Stomach (tissue), 9 donors: Measurements from ENCODE around the gene GOLGA8B. TPM values are rescaled to one million over a fixed set of nuclear protein-coding genes. Genes with fewer than 3 reads are reported as not detected.

ENCODE experiments used
- DNase-seq, 2 donors: peaks; one replicate each; pipeline versions ENCODE4 v3.0.0 to v3.0.0-alpha.2; 2013 to 2019
- H3K27ac ChIP-seq, 5 donors: fragments of 200-600 bp in 4 of 5; sonication (generic) in 4 of 5; one replicate each; pipeline ENCODE4 v1.5.1; 2013 to 2019; ENCODE audit warnings: mild to moderate bottlenecking in 1 of 5, moderate library complexity in 1 of 5
- H3K27me3 ChIP-seq, 3 donors: fragments of 200-600 bp; sonication (generic); one replicate each; pipeline ENCODE4 v1.5.1; 2017 to 2019; ENCODE audit warnings: mixed run types in 1 of 3
- H3K36me3 ChIP-seq, 4 donors: fragments of 200-600 bp; sonication (generic); 1 replicate in 3 of 4; 2 replicates in 1 of 4; pipeline ENCODE4 v1.5.1; 2016 to 2019
- H3K4me1 ChIP-seq, 4 donors: fragments of 200-600 bp; sonication (generic); one replicate each; pipeline ENCODE4 v1.5.1; 2016 to 2019
- H3K4me3 ChIP-seq, 4 donors: fragments of 200-600 bp; sonication (generic) in 3 of 4; one replicate each; pipeline ENCODE4 v1.5.1; 2016 to 2019; ENCODE audit warnings: mild to moderate bottlenecking in 1 of 4
- H3K9me3 ChIP-seq, 4 donors: fragments of 200-600 bp; sonication (generic); one replicate each; pipeline ENCODE4 v1.5.1; 2016 to 2019
- EP300 ChIP-seq: sonication (generic); formaldehyde crosslinking; IDR thresholded peaks from one replicate; pipeline ENCODE4 v1.6.1; 2017; ENCODE audit warnings: antibody characterized with exemption
- POLR2A ChIP-seq, 4 donors: fragments of 450-650 bp; IDR thresholded peaks; one replicate each; pipeline ENCODE4 v1.6.1; 2016; ENCODE audit warnings: antibody characterized with exemption in 4 of 4, control low read depth in 2 of 4, mild to moderate bottlenecking in 1 of 4, moderate library complexity in 1 of 4
- POLR2AphosphoS5 ChIP-seq, 3 donors: sonication (generic); formaldehyde crosslinking; IDR thresholded peaks; one replicate each; pipeline ENCODE4 v1.6.1; 2016; ENCODE audit warnings: antibody characterized with exemption in 3 of 3
- WGBS, 5 donors: extraction: QIAGEN DNeasy Blood & Tissue Kit in 3 of 5; methylation state at CpG; one replicate each; pipeline versions ENCODE4 v1.1.5 to v1.1.7; 2013 to 2018; 5-methylcytosine and 5-hydroxymethylcytosine counted together
- intact Hi-C: fragments of 100-400 bp; cut with DNase I; formaldehyde crosslinking; loops from one replicate; pipeline ENCODE4 v1.15.1; 2023; ENCODE audit warnings: low total_unique reads
- polyA plus RNA-seq, 3 donors: library from polyadenylated mRNA; stranded (reverse); fragments of 200-250 nt; gene quantifications; one replicate each; pipeline ENCODE4 v1.2.3, GENCODE V29; 2013
- total RNA-seq, 5 donors: library from RNA; depleted of rRNA; stranded (reverse); fragments of >200 nt; gene quantifications; one replicate each; pipeline versions ENCODE4 v1.1.0 to v1.2.3, GENCODE V29; 2014 to 2016
- TF ChIP-seq, protein P1 (sequence below), 7 experiments: fragments of 450-650 bp in 4 of 7; fragments of 200-600 bp in 3 of 7; sonication (generic) in 3 of 7; IDR thresholded peaks; one replicate each; pipeline ENCODE4 v1.5.1; 2016 to 2019; ENCODE audit warnings: antibody characterized with exemption in 7 of 7, control low read depth in 2 of 7, mild to moderate bottlenecking in 1 of 7
- donor health status: healthy with polysubstance abuse.
- donor health status: Bipolar disorder and iron deficiency.
- donor health status: healthy.

The GOLGA8B gene
- total and polyA plus RNA-seq, 8 donors = 8.9 to 199 (median 33.3) TPM

GRCh38 chr15:34616613-34617012 lies 33.2 kb upstream of the GOLGA8B start:
- Histone ChIP-seq H3K36me3 (no peaks in the 10 kb centered on the region), H3K4me1 (peaks cover 0 to 7% (median 0%) of the 10 kb centered on the region in 4 donors), H3K9me3 (no peaks in the 10 kb centered on the region), H3K4me3 (no peak overlapping the region), H3K27me3 (peaks cover 0 to 7% (median 4%) of the 10 kb centered on the region in 3 donors), H3K27ac (no peak overlapping the region)
- DNase-seq = peak in 1 of 2 donors; percentile 47
- TF ChIP-seq POLR2AphosphoS5 (IDR thresholded peaks at IDR 0.05) = no peak
- TF ChIP-seq EP300 = no peak
- no peak for TF ChIP-seq POLR2A (IDR thresholded peaks at IDR 0.05)
- TF ChIP-seq, protein P1, sequence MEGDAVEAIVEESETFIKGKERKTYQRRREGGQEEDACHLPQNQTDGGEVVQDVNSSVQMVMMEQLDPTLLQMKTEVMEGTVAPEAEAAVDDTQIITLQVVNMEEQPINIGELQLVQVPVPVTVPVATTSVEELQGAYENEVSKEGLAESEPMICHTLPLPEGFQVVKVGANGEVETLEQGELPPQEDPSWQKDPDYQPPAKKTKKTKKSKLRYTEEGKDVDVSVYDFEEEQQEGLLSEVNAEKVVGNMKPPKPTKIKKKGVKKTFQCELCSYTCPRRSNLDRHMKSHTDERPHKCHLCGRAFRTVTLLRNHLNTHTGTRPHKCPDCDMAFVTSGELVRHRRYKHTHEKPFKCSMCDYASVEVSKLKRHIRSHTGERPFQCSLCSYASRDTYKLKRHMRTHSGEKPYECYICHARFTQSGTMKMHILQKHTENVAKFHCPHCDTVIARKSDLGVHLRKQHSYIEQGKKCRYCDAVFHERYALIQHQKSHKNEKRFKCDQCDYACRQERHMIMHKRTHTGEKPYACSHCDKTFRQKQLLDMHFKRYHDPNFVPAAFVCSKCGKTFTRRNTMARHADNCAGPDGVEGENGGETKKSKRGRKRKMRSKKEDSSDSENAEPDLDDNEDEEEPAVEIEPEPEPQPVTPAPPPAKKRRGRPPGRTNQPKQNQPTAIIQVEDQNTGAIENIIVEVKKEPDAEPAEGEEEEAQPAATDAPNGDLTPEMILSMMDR (IDR thresholded peaks at IDR 0.05) = no peak
- 34 to 54% (median 41%) methylated on average over 5 of the region's 5 CpGs for WGBS, 5 donors
- intact Hi-C loops = no loop called here

DNA sequence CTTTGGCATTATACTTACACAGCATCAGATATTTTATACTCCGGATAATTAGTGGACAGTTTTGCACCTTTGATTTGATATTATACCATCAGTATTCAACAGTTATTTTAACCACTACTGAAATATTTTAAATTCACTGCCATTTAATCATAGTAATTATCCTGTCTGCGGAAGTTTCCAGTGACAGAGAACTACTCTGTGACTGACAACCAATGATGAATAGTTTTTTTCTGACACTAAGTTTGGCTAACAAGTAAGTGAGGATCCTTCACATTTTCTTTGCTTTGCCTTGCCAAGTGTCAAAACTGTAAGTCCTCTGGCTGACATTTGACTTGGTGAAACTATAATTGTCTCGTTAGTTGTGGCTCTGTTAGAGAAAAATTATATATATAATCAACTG lies 30.5 kb upstream of the GOLGA8B start:
- TF ChIP-seq POLR2A (IDR thresholded peaks at IDR 0.05) (no peak), EP300 (no peak), POLR2AphosphoS5 (IDR thresholded peaks at IDR 0.05) (no peak)
- TF ChIP-seq, protein P1 (IDR thresholded peaks at IDR 0.05) = no peak
- intact Hi-C loops = no loop called here
- Histone ChIP-seq H3K4me1 (peaks cover 0 to 7% (median 0%) of the 10 kb centered on the region in 4 donors), H3K9me3 (no peaks in the 10 kb centered on the region), H3K4me3 (no peak overlapping the region), H3K36me3 (no peaks in the 10 kb centered on the region), H3K27ac (no peak overlapping the region), H3K27me3 (peaks cover 0 to 20% (median 0%) of the 10 kb centered on the region in 3 donors)
- DNase-seq = no peak
- WGBS, 5 donors = 79 to 82% (median 81%) methylated on average over 3 of the region's 3 CpGs

GRCh38 chr15:34613301-34613700 lies 29.9 kb upstream of the GOLGA8B start:
- H3K36me3 ChIP-seq = no peaks in the 10 kb centered on the region
- 6 to 29% (median 15%) methylated on average over 2 of the region's 2 CpGs for WGBS, 5 donors
- no peak for TF ChIP-seq POLR2AphosphoS5 (IDR thresholded peaks at IDR 0.05)
- TF ChIP-seq EP300 = no peak
- TF ChIP-seq, protein P1 (IDR thresholded peaks at IDR 0.05) = no peak
- no peak for TF ChIP-seq POLR2A (IDR thresholded peaks at IDR 0.05)
- peaks cover 0 to 23% (median 0%) of the 10 kb centered on the region in 3 donors for H3K27me3 ChIP-seq
- DNase-seq = no peak
- no peak overlapping the region for H3K27ac ChIP-seq
- intact Hi-C loops = no loop called here
- H3K4me1 ChIP-seq = peaks cover 0 to 7% (median 0%) of the 10 kb centered on the region in 4 donors
- H3K9me3 ChIP-seq = no peaks in the 10 kb centered on the region
- H3K4me3 ChIP-seq = no peak overlapping the region

DNA sequence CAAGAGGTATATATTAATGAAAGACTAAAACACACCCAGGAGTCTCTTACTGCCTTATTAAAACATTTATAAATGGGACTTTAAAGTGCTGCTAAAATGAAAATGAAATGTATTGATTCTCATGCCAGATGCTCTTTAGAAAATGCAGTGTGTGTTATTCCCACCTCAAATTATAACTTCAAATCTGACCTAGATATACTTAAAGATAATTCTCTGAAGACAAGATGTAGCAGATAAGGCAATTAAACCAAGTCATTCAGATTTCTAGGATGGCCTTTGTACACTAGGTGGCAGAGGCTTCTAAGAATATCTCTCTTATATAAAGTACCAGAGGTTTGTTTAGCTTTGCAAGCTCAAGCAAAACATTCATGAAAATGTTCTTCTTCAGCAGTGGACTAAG lies 26.9 kb upstream of the GOLGA8B start:
- no peak overlapping the region for H3K4me3 ChIP-seq
- DNase-seq = no peak
- H3K27me3 ChIP-seq = peaks cover 0 to 23% (median 0%) of the 10 kb centered on the region in 3 donors
- H3K9me3 ChIP-seq = no peaks in the 10 kb centered on the region
- no peaks in the 10 kb centered on the region for H3K36me3 ChIP-seq
- intact Hi-C loops = no loop called here
- TF ChIP-seq POLR2AphosphoS5 (IDR thresholded peaks at IDR 0.05) = no peak
- TF ChIP-seq, protein P1 (IDR thresholded peaks at IDR 0.05) = no peak
- TF ChIP-seq POLR2A (IDR thresholded peaks at IDR 0.05) = no peak
- H3K27ac ChIP-seq = no peak overlapping the region
- no peaks in the 10 kb centered on the region for H3K4me1 ChIP-seq
